OCI-M2 (cell line): ENCODE measurements around the gene GABBR2.

Experiments
- DNase-seq: peaks from one replicate; lab custom pipeline; 2025; ENCODE audit not compliant: unreplicated experiment; lab: John Stamatoyannopoulos, UW

GABBR2 gene

GRCh38 chr9:98328770-98329169 lies 380.0 kb downstream of the GABBR2 start:
- no peak for DNase-seq

DNA sequence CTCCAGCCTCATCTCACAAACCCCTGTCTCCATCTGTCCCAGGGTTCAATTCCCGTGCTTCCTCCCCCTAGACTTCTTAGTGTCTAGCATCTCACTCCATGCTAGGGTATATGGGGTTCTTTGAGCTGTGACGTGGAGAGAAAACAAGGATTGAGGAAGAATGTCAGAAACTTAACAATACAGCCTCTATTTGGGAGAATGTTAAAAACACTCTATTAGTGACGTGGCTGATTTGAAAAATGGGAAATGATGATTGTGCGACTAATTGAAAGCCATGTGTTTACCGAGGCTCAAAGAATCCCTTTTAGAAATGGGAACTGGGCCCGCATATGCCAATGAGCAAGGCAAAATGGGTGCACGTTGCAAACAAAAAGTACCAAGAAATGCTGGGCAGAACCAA lies 380.6 kb downstream of the GABBR2 start:
- no peak for DNase-seq

GRCh38 chr9:98327249-98327561 lies 381.5 kb downstream of the GABBR2 start:
- DNase-seq = no peak

- no peak for DNase-seq
Measured at GRCh38 chr9:98326459-98327248, 382.1 kb downstream of the GABBR2 start.

DNA sequence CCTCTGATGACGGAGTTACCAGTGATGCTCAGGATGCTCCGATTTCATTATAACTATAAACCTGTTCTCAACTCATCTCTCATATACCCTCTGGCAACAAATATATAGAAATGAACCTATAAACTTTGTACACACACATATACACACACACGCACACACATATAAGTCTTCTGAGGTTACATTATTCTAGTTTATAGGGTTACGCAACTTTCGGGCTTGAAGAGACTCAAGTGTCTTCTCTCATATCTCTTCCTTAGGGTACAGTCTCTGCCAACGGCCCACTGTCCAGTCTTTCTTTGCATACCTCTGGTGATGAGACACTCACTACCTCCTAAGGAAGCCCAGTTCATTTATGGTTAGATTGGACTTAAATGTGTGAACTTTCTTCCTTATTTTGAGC lies 383.9 kb downstream of the GABBR2 start:
- no peak for DNase-seq

GRCh38 chr9:98323831-98324135 lies 385.0 kb downstream of the GABBR2 start:
- no peak for DNase-seq

DNA sequence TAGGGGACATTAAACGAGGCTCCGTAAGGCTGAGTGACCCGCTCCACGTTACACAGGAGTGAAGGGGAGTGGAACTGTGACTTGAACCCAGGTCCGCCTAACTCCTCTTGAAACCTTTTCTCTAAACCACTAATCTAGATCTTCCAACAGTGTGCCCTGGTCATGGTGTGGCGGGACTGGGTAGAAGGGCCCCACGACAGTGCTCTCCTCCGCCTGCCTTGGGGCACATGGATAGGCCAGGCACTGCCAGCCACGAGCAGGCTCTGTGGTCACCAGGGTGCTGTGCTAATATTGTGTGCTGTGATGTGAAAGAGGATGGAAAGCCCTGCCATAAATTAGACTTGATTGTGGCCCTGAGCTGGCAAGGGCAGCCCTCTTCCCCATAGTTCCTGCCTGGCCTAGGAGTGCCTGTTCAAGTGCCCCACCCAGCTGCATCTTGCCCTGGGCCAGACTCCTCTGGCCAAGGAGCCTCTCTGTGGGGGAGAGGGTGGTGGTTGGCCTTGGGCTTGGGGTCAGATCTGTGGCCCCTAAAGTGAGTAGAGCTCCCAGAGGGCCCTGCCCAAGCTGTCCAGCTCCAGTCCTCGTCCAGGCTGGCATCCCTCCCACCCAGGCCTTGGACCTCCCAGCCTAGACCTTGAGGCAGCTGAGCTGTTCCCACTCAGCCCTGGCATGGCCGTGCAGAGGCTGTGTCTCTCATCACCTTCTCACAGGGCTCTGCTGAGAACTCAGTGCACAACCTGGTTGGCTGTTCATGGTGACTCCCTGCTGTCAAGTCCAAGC lies 385.5 kb downstream of the GABBR2 start:
- DNase-seq = no peak

DNA sequence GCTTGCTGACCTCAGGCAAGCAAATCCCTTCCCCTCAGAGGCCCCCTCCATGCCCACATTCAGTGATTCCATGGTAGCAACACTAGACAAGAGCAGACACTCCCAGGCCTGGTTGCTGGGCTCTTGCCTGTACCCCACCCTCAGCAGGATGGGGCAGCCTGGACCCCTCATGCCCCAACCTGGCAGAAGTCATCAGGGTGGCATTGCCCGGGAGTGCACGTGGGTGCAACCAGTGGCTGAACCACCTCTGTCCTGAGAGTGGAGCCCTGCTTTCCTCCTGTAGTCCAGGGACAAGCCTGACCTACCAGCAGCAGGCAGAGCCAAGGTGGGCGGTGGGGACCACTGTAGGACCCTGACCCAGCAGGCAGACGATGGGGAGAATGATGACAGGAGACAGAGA lies 387.5 kb downstream of the GABBR2 start:
- no peak for DNase-seq

- no peak for DNase-seq
Measured at GRCh38 chr9:98318834-98319478, 389.8 kb downstream of the GABBR2 start.

- no peak for DNase-seq
Measured at GRCh38 chr9:98318041-98318790, 390.5 kb downstream of the GABBR2 start.

DNA sequence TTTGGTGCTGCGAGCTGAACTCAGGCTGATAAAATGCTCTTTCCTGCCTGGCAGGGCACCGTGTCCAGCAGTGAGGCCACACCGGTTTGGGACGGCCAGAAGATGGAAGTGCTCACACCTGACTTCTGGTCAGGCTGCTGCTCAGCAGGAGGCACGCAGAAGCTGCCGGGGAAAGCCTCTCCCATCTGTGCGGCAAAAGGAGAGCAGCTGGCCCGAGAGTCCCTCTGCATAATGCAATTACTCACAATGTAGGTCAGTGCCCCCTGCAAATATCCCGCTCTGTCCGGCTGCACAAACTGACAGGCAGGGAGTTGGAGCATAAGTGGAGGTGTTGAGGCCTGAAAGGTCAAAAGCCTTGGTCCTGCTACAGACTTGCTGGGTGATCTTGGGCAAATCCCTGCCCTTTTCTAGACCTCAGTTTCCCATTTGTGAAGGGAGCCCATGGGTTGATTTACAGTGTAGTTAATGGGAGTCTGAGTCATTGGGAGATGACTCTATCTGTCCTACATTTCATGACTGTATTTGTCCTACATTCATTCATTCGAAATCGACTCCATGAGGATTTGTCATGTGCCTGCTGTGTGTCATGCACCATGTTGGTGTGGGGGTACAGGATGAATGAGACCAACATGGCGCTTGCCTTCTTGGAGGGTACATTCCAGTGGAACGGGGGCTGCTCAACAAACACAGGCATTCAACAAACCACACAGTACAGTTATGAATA lies 391.4 kb downstream of the GABBR2 start:
- no peak for DNase-seq

- DNase-seq = no peak
Measured at GRCh38 chr9:98316445-98317133, 392.1 kb downstream of the GABBR2 start.

DNA sequence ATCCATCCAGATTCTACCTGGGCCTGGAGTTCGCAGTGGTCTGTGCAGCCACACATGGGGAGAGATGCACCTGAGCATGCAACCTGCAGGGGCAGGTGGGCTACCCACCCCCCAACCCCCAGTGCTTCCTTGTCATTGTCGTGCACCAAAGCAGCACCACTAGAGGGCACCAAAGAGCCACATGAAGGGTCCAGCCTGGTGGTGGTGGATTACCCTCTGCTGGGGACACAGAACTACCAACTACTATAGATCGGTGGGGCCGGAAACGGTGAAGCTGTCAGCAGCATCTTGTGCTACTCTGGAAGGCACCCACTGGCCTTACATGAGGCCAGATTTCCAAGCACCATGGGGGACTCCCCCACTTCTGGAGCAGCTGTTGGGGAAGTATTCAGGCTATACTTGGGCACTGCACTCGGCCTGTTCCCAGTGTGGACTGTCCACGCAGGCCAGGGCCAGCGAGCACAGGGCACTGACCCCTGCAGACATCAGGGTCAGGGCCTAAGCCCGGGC lies 393.1 kb downstream of the GABBR2 start:
- DNase-seq = peak; percentile 4

GRCh38 chr9:98315067-98315453 lies 393.7 kb downstream of the GABBR2 start:
- no peak for DNase-seq

DNA sequence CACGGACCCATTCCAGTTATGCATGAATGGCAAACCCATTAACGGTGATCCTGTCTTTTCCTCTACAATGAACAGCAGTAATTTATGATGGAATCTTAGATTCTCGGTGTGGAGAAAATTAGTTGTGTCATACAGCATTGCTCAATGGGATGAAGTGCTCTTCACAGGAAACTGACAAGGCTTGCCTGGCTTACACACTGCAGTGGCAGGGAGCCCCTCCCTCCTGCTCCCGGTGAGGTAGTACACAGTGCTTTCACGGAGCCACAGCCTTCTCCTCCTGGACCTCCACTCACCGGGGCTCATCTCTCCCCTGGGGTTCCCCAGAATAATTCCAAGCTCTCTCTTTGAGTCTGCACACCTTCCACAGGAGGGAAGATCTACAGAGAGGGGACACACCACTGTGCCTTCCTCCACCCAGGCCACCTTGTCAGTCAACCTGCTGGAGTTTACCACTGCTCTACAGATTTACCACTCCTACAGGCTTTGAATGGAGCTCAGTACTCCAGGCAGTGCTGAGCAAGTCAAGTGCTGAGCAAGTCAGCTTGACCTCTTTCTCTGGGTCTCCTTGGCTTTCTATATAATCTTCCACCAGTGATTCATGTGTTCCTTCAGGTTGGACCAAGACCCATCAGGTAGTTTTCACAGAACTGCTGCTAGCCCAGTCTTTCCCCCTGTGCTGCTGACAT lies 394.2 kb downstream of the GABBR2 start:
- no peak for DNase-seq

- no peak for DNase-seq
Measured at GRCh38 chr9:98312365-98312764, 396.4 kb downstream of the GABBR2 start.

DNA sequence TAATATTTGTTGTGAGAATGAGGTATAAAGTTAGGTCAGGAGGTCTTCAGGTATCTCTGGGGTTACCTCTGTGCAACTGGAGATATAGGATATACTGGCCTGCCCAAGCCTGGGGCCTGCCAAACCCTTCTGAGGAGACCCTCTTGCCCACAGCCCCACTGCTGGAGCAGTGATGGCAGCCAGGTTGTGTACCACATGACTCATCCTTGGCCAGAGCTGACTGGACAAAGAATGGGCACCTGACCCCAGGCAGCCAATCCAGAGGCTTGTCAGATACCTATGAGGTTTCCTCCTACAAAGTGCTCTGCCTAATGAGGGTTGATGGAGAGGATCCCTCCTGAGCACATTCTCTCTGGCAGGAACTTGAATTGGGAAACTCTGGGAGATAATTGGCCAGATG lies 397.2 kb downstream of the GABBR2 start:
- no peak for DNase-seq

GRCh38 chr9:98310752-98311392 lies 397.9 kb downstream of the GABBR2 start:
- DNase-seq = no peak
